Sigmoid colon (tissue), 4 donors: ENCODE measurements around the gene SORBS1.
A peak's percentile ranks its signal among the peaks of the same experiment; 100 is the strongest.

Experiments used
- EP300 ChIP-seq, 4 donors: sonication (generic); formaldehyde crosslinking; IDR thresholded peaks; one replicate each; pipeline ENCODE4 v1.6.1; 2017; ENCODE audit warnings: antibody characterized with exemption in 4 of 4
- POLR2A ChIP-seq, 2 donors: fragments of 450-650 bp; IDR thresholded peaks; one replicate each; pipeline ENCODE4 v1.6.1; 2016; ENCODE audit warnings: antibody characterized with exemption in 2 of 2, mild to moderate bottlenecking in 2 of 2, moderate library complexity in 2 of 2
- POLR2AphosphoS5 ChIP-seq, 4 donors: sonication (generic); formaldehyde crosslinking; IDR thresholded peaks; one replicate each; pipeline ENCODE4 v1.6.1; 2017; ENCODE audit warnings: antibody characterized with exemption in 4 of 4
- TF ChIP-seq, protein P1 (sequence below), 4 experiments: fragments of 450-650 bp in 3 of 4; fragments of 200-600 bp in 1 of 4; IDR thresholded peaks; one replicate each; pipeline ENCODE4 v1.5.1; 2016 to 2019; ENCODE audit warnings: antibody characterized with exemption in 4 of 4, mild to moderate bottlenecking in 3 of 4, moderate library complexity in 2 of 4

- TF ChIP-seq, protein P1, sequence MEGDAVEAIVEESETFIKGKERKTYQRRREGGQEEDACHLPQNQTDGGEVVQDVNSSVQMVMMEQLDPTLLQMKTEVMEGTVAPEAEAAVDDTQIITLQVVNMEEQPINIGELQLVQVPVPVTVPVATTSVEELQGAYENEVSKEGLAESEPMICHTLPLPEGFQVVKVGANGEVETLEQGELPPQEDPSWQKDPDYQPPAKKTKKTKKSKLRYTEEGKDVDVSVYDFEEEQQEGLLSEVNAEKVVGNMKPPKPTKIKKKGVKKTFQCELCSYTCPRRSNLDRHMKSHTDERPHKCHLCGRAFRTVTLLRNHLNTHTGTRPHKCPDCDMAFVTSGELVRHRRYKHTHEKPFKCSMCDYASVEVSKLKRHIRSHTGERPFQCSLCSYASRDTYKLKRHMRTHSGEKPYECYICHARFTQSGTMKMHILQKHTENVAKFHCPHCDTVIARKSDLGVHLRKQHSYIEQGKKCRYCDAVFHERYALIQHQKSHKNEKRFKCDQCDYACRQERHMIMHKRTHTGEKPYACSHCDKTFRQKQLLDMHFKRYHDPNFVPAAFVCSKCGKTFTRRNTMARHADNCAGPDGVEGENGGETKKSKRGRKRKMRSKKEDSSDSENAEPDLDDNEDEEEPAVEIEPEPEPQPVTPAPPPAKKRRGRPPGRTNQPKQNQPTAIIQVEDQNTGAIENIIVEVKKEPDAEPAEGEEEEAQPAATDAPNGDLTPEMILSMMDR (IDR thresholded peaks at IDR 0.05) = no peak
- TF ChIP-seq POLR2A (IDR thresholded peaks at IDR 0.05) = no peak
- peak in 1 of 4 donors; percentile 12 for TF ChIP-seq POLR2AphosphoS5 (IDR thresholded peaks at IDR 0.05)
- no peak for TF ChIP-seq EP300 (IDR thresholded peaks at IDR 0.05)
Observed at GRCh38 chr10:95394161-95394880, 166.8 kb downstream of the SORBS1 start.
